Forelimb muscle (tissue), 1 donor: ENCODE measurements around the gene C4orf46. TPM values are rescaled to one million over a fixed set of nuclear protein-coding genes. Genes with fewer than 3 reads are reported as not detected.
A peak's percentile ranks its signal among the peaks of the same experiment; 100 is the strongest.
"Not testable (repeated sequence)": the region's sequence is repeated elsewhere in the genome, so short reads cannot be mapped to it uniquely, and the experiment has no call there.

Experiments used
- DNase-seq: peaks from one replicate; pipeline ENCODE4 v3.0.0-alpha.2; 2013; ENCODE audit warnings: low read depth
- polyA plus RNA-seq: library from polyadenylated mRNA; unstranded; fragments of 120-200 nt; gene quantifications from one replicate; pipeline ENCODE4 v1.2.1, GENCODE V29; 2013; ENCODE audit not compliant: insufficient read length

The C4orf46 gene
- polyA plus RNA-seq: 15.5 TPM

GRCh38 chr4:158671665-158671914 lies at the start of gene C4orf46:
Gene C4orf46, minus strand, starts transcription at chr4:158671887. Its CDS starts 86 bp downstream, at chr4:158671801.
- DNase-seq: no peak

- DNase-seq: no peak
These were observed 44.1 kb upstream of the C4orf46 start for GRCh38 chr4:158715802-158716201.

- no peak for DNase-seq
These were observed 43.2 kb upstream of the C4orf46 start for GRCh38 chr4:158714937-158715336.

- not testable (repeated sequence) for DNase-seq
These were observed 40.9 kb upstream of the C4orf46 start for GRCh38 chr4:158712622-158713021.

GRCh38 chr4:158710814-158711213 lies 39.1 kb upstream of the C4orf46 start:
- no peak for DNase-seq

GRCh38 chr4:158704274-158704673 lies 32.6 kb upstream of the C4orf46 start:
- DNase-seq: no peak

GRCh38 chr4:158688813-158689212 lies 17.1 kb upstream of the C4orf46 start:
- DNase-seq: no peak

GRCh38 chr4:158682066-158682465 lies 10.4 kb upstream of the C4orf46 start:
- DNase-seq: no peak

GRCh38 chr4:158681629-158682028 lies 9.9 kb upstream of the C4orf46 start:
- DNase-seq: no peak

- DNase-seq: no peak
These were observed 7.1 kb upstream of the C4orf46 start for GRCh38 chr4:158678767-158679166.

- DNase-seq: no peak
These were observed 4.4 kb upstream of the C4orf46 start for GRCh38 chr4:158676076-158676475.

- DNase-seq: no peak
These were observed 1.9 kb upstream of the C4orf46 start for GRCh38 chr4:158673633-158674032.

GRCh38 chr4:158671915-158672806 lies 474 bp upstream of the C4orf46 start, which contains the start of gene ETFDH:
Gene ETFDH, plus strand, starts transcription at chr4:158672296. Its CDS starts 161 bp downstream, at chr4:158672457.
- DNase-seq: peak; percentile 97

GRCh38 chr4:158670975-158671664 lies 567 bp downstream of the C4orf46 start:
- peak; percentile 46 for DNase-seq

- no peak for DNase-seq
These were observed 2.4 kb downstream of the C4orf46 start for GRCh38 chr4:158669310-158669709.

- no peak for DNase-seq
These were observed 4.0 kb downstream of the C4orf46 start for GRCh38 chr4:158667651-158668198.

GRCh38 chr4:158666892-158667291 lies 4.8 kb downstream of the C4orf46 start:
- no peak for DNase-seq

GRCh38 chr4:158664806-158665205 lies 6.9 kb downstream of the C4orf46 start:
- DNase-seq: no peak

- DNase-seq: not testable (repeated sequence)
These were observed 7.7 kb downstream of the C4orf46 start for GRCh38 chr4:158663707-158664625.

- DNase-seq: not testable (repeated sequence)
These were observed 8.4 kb downstream of the C4orf46 start for GRCh38 chr4:158663255-158663654.

- no peak for DNase-seq
These were observed 14.4 kb downstream of the C4orf46 start for GRCh38 chr4:158657291-158657690.

- no peak for DNase-seq
These were observed 15.2 kb downstream of the C4orf46 start for GRCh38 chr4:158656439-158656838.
